ENCODE results near the gene F5.

DNA sequence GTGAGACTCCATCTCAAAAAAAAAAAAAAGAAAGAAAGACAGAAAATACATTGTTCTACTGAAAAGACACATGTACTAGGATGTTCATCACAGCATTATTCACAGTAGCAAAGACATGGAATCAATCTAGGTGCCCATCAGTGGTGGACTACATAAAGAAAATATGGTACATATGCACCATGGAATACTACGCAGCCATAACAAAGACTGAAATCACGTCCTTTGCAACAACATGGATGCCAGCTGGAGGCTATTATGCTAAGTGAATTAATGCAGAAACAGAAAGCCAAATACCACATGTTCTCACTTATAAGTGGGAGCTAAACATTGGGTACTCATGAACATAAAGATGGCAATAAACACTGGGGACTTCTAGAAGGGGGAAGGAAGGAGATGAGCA is 51.6 kb downstream of the F5 start:
- no peak for TF ChIP-seq POLR2A (IDR thresholded peaks at IDR 0.05)
- no peak for TF ChIP-seq CTCF (IDR thresholded peaks at IDR 0.05)
